Kidney (tissue), 22 donors: ENCODE results near the gene SPIRE1. TPM values are rescaled to one million over a fixed set of nuclear protein-coding genes. Genes with fewer than 3 reads are reported as not detected.
A peak's percentile ranks its signal among the peaks of the same experiment; 100 is the strongest.

ENCODE experiments used
- DNase-seq, 5 donors: peaks; one replicate each; pipeline ENCODE4 v3.0.0-alpha.2; 2013 to 2020
- FAIRE-seq: peaks from 2 replicates; lab custom pipeline; 2012; peaks lifted over from hg19 to GRCh38; lab: Jason Lieb, UNC
- H3K27ac ChIP-seq, 2 donors: one replicate each; pipeline ENCODE4 v1.7.0; 2013; ENCODE audit warnings: low read depth in 2 of 2, low read length in 2 of 2, inconsistent platforms in 1 of 2
- H3K27me3 ChIP-seq: one replicate; pipeline ENCODE4 v1.7.1; 2013; ENCODE audit warnings: low read length, inconsistent platforms; ENCODE audit not compliant: control insufficient read depth, insufficient read depth
- H3K36me3 ChIP-seq, 3 donors: one replicate each; pipeline versions ENCODE4 v1.7.0 to v1.7.1; 2013; ENCODE audit warnings: low read length in 3 of 3, control low read depth in 1 of 3, inconsistent platforms in 1 of 3; ENCODE audit not compliant: insufficient read depth in 3 of 3, control insufficient read depth in 2 of 3
- H3K4me1 ChIP-seq, 3 donors: one replicate each; pipeline versions ENCODE4 v1.7.0 to v1.7.1; 2013; ENCODE audit warnings: low read length in 3 of 3, inconsistent platforms in 1 of 3, low read depth in 1 of 3; ENCODE audit not compliant: control insufficient read depth in 2 of 3, insufficient read depth in 2 of 3
- H3K4me3 ChIP-seq, 3 donors: one replicate each; pipeline versions ENCODE4 v1.7.0 to v1.8.1; 2013; ENCODE audit warnings: low read length in 3 of 3, control low read depth in 1 of 3, inconsistent platforms in 1 of 3
- H3K9ac ChIP-seq, 3 donors: one replicate each; pipeline versions ENCODE4 v1.7.0 to v1.7.1; 2013; ENCODE audit warnings: low read length in 3 of 3, control low read depth in 1 of 3, inconsistent platforms in 1 of 3
- H3K9me3 ChIP-seq, 3 donors: one replicate each; pipeline versions ENCODE4 v1.7.0 to v1.7.1; 2013; ENCODE audit warnings: low read length in 3 of 3, control low read depth in 1 of 3, inconsistent platforms in 1 of 3; ENCODE audit not compliant: control insufficient read depth in 2 of 3, insufficient read depth in 1 of 3
- CTCF ChIP-seq: IDR thresholded peaks from 3 replicates; pipeline ENCODE4 v1.5.1; 2012; ENCODE audit warnings: mild to moderate bottlenecking, moderate library complexity, borderline replicate concordance; ENCODE audit not compliant: insufficient read depth; ENCODE audit errors: extremely low read depth
- intact Hi-C: fragments of 100-400 bp; cut with DNase I; formaldehyde crosslinking; loops from one replicate; pipeline ENCODE4 v1.11.1; 2022
- long read RNA-seq, 10 donors: library from polyadenylated mRNA in 1 of 10; unstranded in 1 of 10; transcript quantifications; one replicate each; pipeline ENCODE4 v2.0.0 and lab custom pipeline, GENCODE V29; 2021 to 2026
- polyA plus RNA-seq: library from polyadenylated mRNA; stranded (reverse); fragments of 350-450 nt; fragmentation: Illumina TruSeq; extraction: RNeasy Lipid Tissue Mini Kit (QIAGEN cat#74804); gene quantifications from one replicate; pipeline ENCODE4 v1.2.3, GENCODE V29; 2014; ENCODE audit warnings: low read depth, low replicate concordance; ENCODE audit not compliant: insufficient read depth
- total RNA-seq: library from RNA; stranded (reverse); fragmentation: NEBNext Ultra II Directional; extraction: Animal tissue kit (Norgen Biotek cat#: 25700); gene quantifications from one replicate; pipeline ENCODE4 v1.2.1, GENCODE V29; 2021
- donor health status: control.
- donor health status: control.
- donor health status: control.
- donor health status: control.
- donor health status: control.
- donor health status: DM: yes; HTN: yes; CAD: no.
- donor health status: Normal renal cell carcinoma (clear cell type).

SPIRE1 gene
- total RNA-seq (35.1 TPM), polyA plus RNA-seq (12.3 TPM)
- long read RNA-seq, donor 1, full-length matches to known transcripts, result 4 of 4 reads
- long read RNA-seq, donor 1, partial matches to known transcripts, result 0 of 4 reads
- long read RNA-seq, donor 1, other reads (novel, unspliced or antisense), result 0 of 4 reads
- long read RNA-seq, donor 2, full-length matches to known transcripts, result 2 of 2 reads
- long read RNA-seq, donor 2, partial matches to known transcripts, result 0 of 2 reads
- long read RNA-seq, donor 2, other reads (novel, unspliced or antisense), result 0 of 2 reads
- long read RNA-seq, donor 3, partial matches to known transcripts, result 72 of 149 reads
- long read RNA-seq, donor 3, other reads (novel, unspliced or antisense), result 74 of 149 reads
- long read RNA-seq, donor 4, full-length matches to known transcripts, result 1 of 1 reads
- long read RNA-seq, donor 4, partial matches to known transcripts, result 0 of 1 reads
- long read RNA-seq, donor 4, other reads (novel, unspliced or antisense), result 0 of 1 reads
- long read RNA-seq, donor 5, result 0 reads
- long read RNA-seq, donor 6, full-length matches to known transcripts, result 1 of 1 reads
- long read RNA-seq, donor 6, partial matches to known transcripts, result 0 of 1 reads
- long read RNA-seq, donor 6, other reads (novel, unspliced or antisense), result 0 of 1 reads
- long read RNA-seq, donor 7, full-length matches to known transcripts, result 10 of 28 reads
- long read RNA-seq, donor 7, partial matches to known transcripts, result 5 of 28 reads
- long read RNA-seq, donor 7, other reads (novel, unspliced or antisense), result 13 of 28 reads
- long read RNA-seq, donor 8, full-length matches to known transcripts, result 2 of 9 reads
- long read RNA-seq, donor 8, partial matches to known transcripts, result 7 of 9 reads
- long read RNA-seq, donor 8, other reads (novel, unspliced or antisense), result 0 of 9 reads
- long read RNA-seq, donor 9, full-length matches to known transcripts, result 1 of 1 reads
- long read RNA-seq, donor 9, partial matches to known transcripts, result 0 of 1 reads
- long read RNA-seq, donor 9, other reads (novel, unspliced or antisense), result 0 of 1 reads
- long read RNA-seq, donor 10, full-length matches to known transcripts, result 1 of 1 reads
- long read RNA-seq, donor 10, partial matches to known transcripts, result 0 of 1 reads
- long read RNA-seq, donor 10, other reads (novel, unspliced or antisense), result 0 of 1 reads

GRCh38 chr18:12657684-12658425 is at the start of gene SPIRE1:
Gene SPIRE1 (minus strand): TSS chr18:12658107. CDS start chr18:12657866, 241 bp downstream.
- FAIRE-seq, result no peak

GRCh38 chr18:12703664-12704063 is 45.8 kb upstream of the SPIRE1 start:
- Histone ChIP-seq H3K9ac (peak overlapping the region; percentile 61 to 88 (median 66)), H3K4me1 (peaks cover 2 to 18% (median 11%) of the 10 kb centered on the region in 3 donors), H3K27me3 (no peaks in the 10 kb centered on the region), H3K27ac (no peak overlapping the region), H3K36me3 (peaks cover 0 to 12% (median 6%) of the 10 kb centered on the region in 3 donors), H3K9me3 (no peaks in the 10 kb centered on the region), H3K4me3 (peak overlapping the region; percentile 82 to 96 (median 87))
- intact Hi-C loops, result no loop called here
- DNase-seq (peak in 1 of 5 donors; percentile 26), FAIRE-seq (no peak)
- no peak for TF ChIP-seq CTCF

More at GRCh38 chr18:12657684-12658425, at the start of gene SPIRE1:
- Histone ChIP-seq H3K27me3 (no peaks in the 10 kb centered on the region), H3K27ac (peak within 1 kb of the TSS; percentile 89 to 92), H3K9me3 (no peaks in the 10 kb centered on the region), H3K9ac (peak within 1 kb of the TSS; percentile 56 to 93 (median 74)), H3K4me3 (peak within 1 kb of the TSS; percentile 63 to 66 (median 66)), H3K4me1 (peaks cover 0 to 2% (median 0%) of the 10 kb centered on the region in 3 donors), H3K36me3 (no peaks in the 10 kb centered on the region)
- TF ChIP-seq CTCF, result no peak
- intact Hi-C loops, result no loop called here
- DNase-seq, result peak; percentile 60 to 91 (median 87)

- FAIRE-seq (no peak), DNase-seq (no peak)
- Histone ChIP-seq H3K27ac (peak overlapping the region; percentile 98 to 99), H3K4me1 (peaks cover 2 to 18% (median 11%) of the 10 kb centered on the region in 3 donors), H3K4me3 (peak overlapping the region; percentile 82 to 96 (median 87)), H3K9ac (peak overlapping the region; percentile 61 to 88 (median 66)), H3K36me3 (peaks cover 3 to 13% (median 9%) of the 10 kb centered on the region in 3 donors), H3K9me3 (no peaks in the 10 kb centered on the region), H3K27me3 (no peaks in the 10 kb centered on the region)
- intact Hi-C loops, result no loop called here
- TF ChIP-seq CTCF, result no peak
Observed at GRCh38 chr18:12703096-12703567, 45.2 kb upstream of the SPIRE1 start.
